HUDEP-2 (cell line): ENCODE results near the gene TRIM24.
"Not testable (repeated sequence)": the region's sequence is repeated elsewhere in the genome, so short reads cannot be mapped to it uniquely, and the experiment has no call there.

Source experiments
- DNase-seq, 76 experiments: peaks; one replicate each; lab custom pipeline; 2025; ENCODE audit not compliant: unreplicated experiment in 76 of 76; lab: John Stamatoyannopoulos, UW

The TRIM24 gene

GRCh38 chr7:138459413-138460175 lies 465 bp upstream of the TRIM24 start:
- peak in 75 of 76 experiments; percentile 23 to 100 (median 95) for DNase-seq

DNA sequence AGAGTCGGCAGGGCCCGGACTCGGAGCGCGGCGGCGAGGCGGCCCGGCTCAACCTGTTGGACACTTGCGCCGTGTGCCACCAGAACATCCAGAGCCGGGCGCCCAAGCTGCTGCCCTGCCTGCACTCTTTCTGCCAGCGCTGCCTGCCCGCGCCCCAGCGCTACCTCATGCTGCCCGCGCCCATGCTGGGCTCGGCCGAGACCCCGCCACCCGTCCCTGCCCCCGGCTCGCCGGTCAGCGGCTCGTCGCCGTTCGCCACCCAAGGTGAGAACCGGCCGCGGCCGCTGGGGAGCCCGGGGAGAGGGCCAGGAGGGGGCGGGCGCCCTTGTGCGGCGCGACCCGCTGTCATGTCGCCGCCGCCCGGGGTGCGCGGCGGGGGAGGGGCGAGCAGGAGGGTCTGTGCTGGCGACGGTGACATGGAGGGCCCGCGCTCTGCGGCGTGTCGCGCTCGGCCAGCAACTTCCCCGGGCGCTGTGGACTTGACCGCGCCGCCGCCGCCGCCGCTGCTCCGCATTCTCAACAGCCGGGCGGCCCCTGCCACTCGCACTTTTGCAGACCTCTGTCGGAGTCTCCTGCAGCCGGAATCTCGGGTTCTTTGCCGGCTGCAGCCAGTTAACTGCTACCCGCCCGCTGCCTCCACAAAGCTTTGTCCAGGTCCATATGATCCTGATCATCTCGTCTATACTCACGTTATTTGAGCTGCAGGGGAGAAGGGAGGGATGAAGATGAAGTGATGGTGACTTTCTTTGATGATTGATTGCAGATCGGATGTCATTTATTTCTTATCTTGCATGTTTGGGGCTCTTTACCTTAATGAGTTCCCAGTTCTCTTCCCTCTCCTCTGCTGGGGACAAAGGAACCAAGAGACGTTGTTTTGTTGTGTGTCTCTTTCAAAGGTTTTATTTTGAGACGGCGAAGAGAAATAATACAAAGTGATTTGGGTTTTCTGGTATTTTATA lies 869 bp downstream of the TRIM24 start:
- peak in 52 of 76 experiments; percentile 3 to 73 (median 42) for DNase-seq

DNA sequence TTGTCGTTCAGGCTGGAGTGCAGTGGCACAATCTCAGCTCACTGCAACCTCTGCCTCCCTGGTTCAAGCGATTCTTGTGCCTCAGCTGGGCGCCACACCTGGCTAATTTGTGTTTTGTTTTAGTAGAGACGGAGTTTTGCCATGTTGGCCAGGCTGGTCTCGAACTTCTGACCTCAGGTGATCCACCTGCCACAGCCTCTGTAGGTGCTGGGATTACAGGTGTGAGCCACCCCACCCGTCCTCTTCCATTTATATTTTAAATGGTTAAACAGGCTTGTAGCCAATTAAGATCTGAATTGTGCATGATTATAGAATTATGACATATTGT lies 3.2 kb downstream of the TRIM24 start:
- not testable (repeated sequence) for DNase-seq

- no peak for DNase-seq
Observed at GRCh38 chr7:138465046-138465445, 5.0 kb downstream of the TRIM24 start.

- DNase-seq = not testable (repeated sequence)
Observed at GRCh38 chr7:138466069-138466756, 6.2 kb downstream of the TRIM24 start.

DNA sequence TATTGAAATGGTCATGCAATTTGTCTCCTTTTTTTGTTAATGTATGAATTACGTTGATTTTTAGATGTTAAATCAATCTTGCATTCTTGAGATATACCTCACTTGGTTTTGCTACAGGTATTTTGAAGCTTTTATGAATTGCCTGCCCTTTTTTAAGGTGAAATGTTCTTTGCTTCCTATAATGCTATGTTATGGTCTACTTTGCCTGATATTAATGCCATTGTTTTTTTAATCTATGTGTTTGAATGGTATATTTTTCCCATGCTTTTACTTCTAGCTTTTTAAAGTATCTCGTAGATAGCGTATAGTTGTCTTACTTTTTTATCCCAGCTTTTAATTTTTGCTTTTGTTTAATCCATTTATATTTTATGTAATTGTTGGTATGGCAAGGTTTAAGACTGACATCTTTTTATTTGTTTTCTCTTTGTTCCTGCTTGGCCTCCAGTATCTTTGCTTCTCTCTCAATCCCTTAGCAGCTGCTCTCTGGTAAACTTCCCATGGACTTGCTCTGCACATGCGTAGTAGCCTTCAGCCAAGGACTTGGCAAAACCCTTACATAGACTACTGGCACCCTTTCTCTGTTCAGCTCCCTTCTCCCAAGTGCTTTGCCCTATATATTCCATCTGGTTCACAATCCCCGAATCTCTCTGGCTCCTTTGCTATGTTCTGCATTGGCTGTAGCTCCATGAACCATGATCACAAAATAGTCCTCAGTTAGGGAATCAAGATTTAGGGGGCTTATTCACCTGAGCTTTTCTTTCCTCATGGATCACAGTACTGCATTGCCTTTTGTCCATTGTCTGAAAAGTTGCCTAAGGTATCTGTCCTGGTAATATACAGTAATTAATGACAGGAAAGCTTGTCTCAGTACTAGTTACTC lies 8.4 kb downstream of the TRIM24 start:
- DNase-seq = no peak

DNA sequence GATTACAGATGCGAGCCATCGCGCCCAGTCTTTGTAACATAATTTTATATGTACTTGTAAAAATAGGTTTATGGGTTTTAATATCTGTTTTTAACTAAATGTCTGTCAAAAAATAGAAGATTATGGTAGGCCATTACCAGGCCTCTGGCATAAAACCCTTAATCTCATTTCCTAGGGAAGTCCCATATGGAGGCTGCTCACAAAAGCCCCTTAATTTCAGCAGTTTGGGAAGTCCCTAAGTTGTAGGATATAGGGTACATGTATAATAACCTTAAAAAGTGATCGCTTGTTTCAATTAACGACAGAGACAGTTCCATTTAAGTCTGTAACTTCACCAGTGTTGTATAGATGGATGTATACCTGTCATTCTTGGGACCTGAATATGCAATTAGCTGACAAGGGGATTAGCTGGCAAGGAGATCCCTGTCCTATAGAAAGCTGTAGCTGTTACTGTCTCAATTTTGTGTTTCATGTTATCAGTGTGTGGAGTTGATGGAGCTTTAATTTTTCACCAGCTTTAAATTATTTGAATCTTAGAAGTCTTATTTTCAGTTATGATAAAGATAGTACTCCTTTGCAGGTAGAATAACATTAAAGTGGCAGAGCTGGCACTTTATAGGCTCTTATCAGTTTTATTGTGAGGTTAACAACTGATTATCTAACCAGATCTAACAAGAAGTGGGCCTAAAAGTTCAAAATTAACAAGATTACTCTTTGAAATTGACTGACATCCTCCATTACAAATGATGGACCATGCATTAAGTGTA lies 10.5 kb downstream of the TRIM24 start:
- DNase-seq = no peak

- DNase-seq = no peak
Observed at GRCh38 chr7:138472292-138473079, 12.4 kb downstream of the TRIM24 start.

DNA sequence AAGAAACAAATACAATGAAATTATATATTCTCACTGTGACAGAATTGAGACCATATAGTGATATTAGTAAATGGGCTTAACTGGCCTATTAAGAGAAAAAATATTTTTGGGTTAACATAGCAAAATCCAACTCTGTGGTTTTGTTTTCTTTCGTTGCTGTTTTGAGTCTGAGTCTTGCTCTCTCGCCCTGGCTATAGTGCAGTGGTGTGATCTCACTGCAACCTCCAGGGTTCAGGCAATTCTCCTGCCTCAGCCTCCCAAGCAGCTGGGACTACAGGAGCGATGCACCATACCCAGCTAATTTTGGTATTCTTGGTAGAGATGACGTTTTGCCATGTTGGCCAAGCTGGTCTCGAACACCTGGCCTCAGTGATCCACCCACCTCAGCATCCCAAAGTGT lies 15.3 kb downstream of the TRIM24 start:
- DNase-seq = no peak

DNA sequence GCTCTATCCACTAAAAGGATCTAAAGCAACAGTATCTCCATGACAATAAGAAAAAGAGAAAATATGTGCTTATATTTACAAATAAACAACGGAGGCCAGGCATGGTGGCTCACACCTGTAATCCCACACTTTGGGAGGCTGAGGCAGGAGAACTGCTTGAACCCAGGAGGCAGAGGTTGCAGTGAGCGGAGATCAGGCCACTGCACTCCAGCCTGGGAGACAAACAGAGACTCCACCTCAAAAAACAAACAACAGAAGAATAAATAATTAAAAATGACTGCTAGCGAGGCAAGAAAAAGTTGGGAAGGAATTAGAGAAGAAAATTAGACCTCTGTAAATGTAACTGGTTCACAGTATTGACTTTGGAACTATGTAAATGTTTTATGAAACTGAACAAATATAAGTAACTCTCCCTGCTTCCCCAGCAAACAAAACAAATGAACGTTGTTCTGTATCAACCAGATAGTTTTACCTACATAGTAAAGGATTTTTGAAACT lies 17.1 kb downstream of the TRIM24 start:
- DNase-seq = no peak

GRCh38 chr7:138477581-138477980 lies 17.5 kb downstream of the TRIM24 start:
- DNase-seq = no peak

GRCh38 chr7:138478499-138478908 lies 18.4 kb downstream of the TRIM24 start:
- DNase-seq = peak in 5 of 76 experiments; percentile 7 to 44 (median 22)

DNA sequence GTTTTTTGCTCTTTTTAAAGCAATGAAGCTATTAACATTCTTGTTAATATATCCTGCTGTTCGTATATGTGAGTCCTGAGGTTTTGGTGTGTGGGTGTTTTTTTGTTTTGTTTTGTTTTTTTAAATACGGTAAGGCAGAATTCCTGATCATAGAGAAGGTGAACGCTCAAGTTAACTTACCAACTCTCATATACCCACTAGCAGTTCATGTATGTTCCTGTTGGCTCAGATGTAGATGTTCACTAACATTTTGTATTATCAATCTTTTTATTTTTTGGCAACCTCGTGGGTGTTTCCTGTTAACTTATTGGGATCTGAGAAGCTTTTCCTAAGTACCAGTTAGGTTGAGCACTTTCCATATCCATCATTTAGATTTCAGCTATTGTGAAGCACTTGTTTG lies 20.5 kb downstream of the TRIM24 start:
- no peak for DNase-seq

- DNase-seq = no peak
Observed at GRCh38 chr7:138481447-138482380, 21.7 kb downstream of the TRIM24 start.

GRCh38 chr7:138483531-138483930 lies 23.5 kb downstream of the TRIM24 start:
- DNase-seq = no peak

- DNase-seq = not testable (repeated sequence)
Observed at GRCh38 chr7:138485508-138485907, 25.4 kb downstream of the TRIM24 start.

GRCh38 chr7:138489139-138489538 lies 29.1 kb downstream of the TRIM24 start:
- not testable (repeated sequence) for DNase-seq
